Testis (tissue), 2 donors: ENCODE measurements around the gene MYO1B.

ENCODE experiments used
- POLR2A ChIP-seq: fragments of 450-650 bp; IDR thresholded peaks from one replicate; pipeline ENCODE4 v1.6.1; 2017; ENCODE audit warnings: antibody characterized with exemption, mild to moderate bottlenecking, moderate library complexity
- TF ChIP-seq, protein P1 (sequence below), 3 experiments: fragments of 450-650 bp in 2 of 3; fragments of 200-600 bp in 1 of 3; sonication (generic) in 1 of 3; IDR thresholded peaks; one replicate each; pipeline ENCODE4 v1.5.1; 2016 to 2019; ENCODE audit warnings: antibody characterized with exemption in 3 of 3, mild to moderate bottlenecking in 2 of 3, moderate library complexity in 1 of 3

GRCh38 chr2:191200910-191201309 lies 44.3 kb upstream of the MYO1B start:
- no peak for TF ChIP-seq POLR2A
- TF ChIP-seq, protein P1, sequence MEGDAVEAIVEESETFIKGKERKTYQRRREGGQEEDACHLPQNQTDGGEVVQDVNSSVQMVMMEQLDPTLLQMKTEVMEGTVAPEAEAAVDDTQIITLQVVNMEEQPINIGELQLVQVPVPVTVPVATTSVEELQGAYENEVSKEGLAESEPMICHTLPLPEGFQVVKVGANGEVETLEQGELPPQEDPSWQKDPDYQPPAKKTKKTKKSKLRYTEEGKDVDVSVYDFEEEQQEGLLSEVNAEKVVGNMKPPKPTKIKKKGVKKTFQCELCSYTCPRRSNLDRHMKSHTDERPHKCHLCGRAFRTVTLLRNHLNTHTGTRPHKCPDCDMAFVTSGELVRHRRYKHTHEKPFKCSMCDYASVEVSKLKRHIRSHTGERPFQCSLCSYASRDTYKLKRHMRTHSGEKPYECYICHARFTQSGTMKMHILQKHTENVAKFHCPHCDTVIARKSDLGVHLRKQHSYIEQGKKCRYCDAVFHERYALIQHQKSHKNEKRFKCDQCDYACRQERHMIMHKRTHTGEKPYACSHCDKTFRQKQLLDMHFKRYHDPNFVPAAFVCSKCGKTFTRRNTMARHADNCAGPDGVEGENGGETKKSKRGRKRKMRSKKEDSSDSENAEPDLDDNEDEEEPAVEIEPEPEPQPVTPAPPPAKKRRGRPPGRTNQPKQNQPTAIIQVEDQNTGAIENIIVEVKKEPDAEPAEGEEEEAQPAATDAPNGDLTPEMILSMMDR (IDR thresholded peaks at IDR 0.05), result no peak
